IMR-90 (cell line): ENCODE results near the gene POC1B.

Source experiments
- CEBPB ChIP-seq: IDR thresholded peaks from 2 replicates; pipeline ENCODE4 v1.6.1; 2012; ENCODE audit warnings: low read depth, low read length, improper control_type of control experiment
- CHD1 ChIP-seq: IDR thresholded peaks from 2 replicates; pipeline ENCODE4 v1.6.1; 2012; ENCODE audit warnings: low read depth, low read length, improper control_type of control experiment
- FOS ChIP-seq: fragments of 150-350 bp; IDR thresholded peaks from 2 replicates; pipeline ENCODE4 v1.6.1; 2016; ENCODE audit warnings: low read depth, low read length
- MAZ ChIP-seq: IDR thresholded peaks from 2 replicates; pipeline ENCODE4 v1.6.1; 2012; ENCODE audit warnings: low read depth, mild to moderate bottlenecking, low read length, improper control_type of control experiment, moderate library complexity, borderline replicate concordance
- POLR2A ChIP-seq: IDR thresholded peaks from 2 replicates; pipeline ENCODE4 v1.6.1; 2012; ENCODE audit warnings: mild to moderate bottlenecking, low read depth, low read length
- RAD21 ChIP-seq: IDR thresholded peaks from 2 replicates; pipeline ENCODE4 v1.6.1; 2012; ENCODE audit warnings: low read length, improper control_type of control experiment
- SMC3 ChIP-seq: fragments of 150-350 bp; IDR thresholded peaks from 2 replicates; pipeline ENCODE4 v1.6.1; 2016; ENCODE audit warnings: low read depth, mild to moderate bottlenecking, antibody characterized with exemption, low read length, moderate library complexity
- USF2 ChIP-seq: fragments of 150-350 bp; IDR thresholded peaks from 2 replicates; pipeline ENCODE4 v1.6.1; 2017; ENCODE audit warnings: mild to moderate bottlenecking, antibody characterized with exemption, low read length, low read depth
- TF ChIP-seq, protein P1 (sequence below): conservative IDR thresholded peaks from 2 replicates; pipeline ENCODE4 v1.5.1; 2012; ENCODE audit warnings: mild to moderate bottlenecking, low read depth, low read length, improper control_type of control experiment

GRCh38 chr12:89575374-89575773 is 49.5 kb upstream of the POC1B start:
- TF ChIP-seq FOS (no peak), POLR2A (no peak), SMC3 (no peak), RAD21 (no peak), MAZ (no peak), USF2 (no peak), CHD1 (no peak), CEBPB (no peak)
- TF ChIP-seq, protein P1, sequence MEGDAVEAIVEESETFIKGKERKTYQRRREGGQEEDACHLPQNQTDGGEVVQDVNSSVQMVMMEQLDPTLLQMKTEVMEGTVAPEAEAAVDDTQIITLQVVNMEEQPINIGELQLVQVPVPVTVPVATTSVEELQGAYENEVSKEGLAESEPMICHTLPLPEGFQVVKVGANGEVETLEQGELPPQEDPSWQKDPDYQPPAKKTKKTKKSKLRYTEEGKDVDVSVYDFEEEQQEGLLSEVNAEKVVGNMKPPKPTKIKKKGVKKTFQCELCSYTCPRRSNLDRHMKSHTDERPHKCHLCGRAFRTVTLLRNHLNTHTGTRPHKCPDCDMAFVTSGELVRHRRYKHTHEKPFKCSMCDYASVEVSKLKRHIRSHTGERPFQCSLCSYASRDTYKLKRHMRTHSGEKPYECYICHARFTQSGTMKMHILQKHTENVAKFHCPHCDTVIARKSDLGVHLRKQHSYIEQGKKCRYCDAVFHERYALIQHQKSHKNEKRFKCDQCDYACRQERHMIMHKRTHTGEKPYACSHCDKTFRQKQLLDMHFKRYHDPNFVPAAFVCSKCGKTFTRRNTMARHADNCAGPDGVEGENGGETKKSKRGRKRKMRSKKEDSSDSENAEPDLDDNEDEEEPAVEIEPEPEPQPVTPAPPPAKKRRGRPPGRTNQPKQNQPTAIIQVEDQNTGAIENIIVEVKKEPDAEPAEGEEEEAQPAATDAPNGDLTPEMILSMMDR: no peak
